Activated CD8-positive, alpha-beta memory T cell treated with anti-CD3 and anti-CD28 coated beads, Interleukin-2, amount 50 U/mL, for 48 hours (primary cell): ENCODE data around the gene MXD4.
"Not testable (repeated sequence)": the region's sequence is repeated elsewhere in the genome, so short reads cannot be mapped to it uniquely, and the experiment has no call there.

Experiments used
- DNase-seq: peaks from one replicate; pipeline ENCODE4 v3.0.0-alpha.2; 2020

Gene MXD4

GRCh38 chr4:2217726-2218125 lies 44.2 kb downstream of the MXD4 start:
- no peak for DNase-seq

- no peak for DNase-seq
These were observed 49.1 kb downstream of the MXD4 start for GRCh38 chr4:2212831-2213230.

- not testable (repeated sequence) for DNase-seq
These were observed 59.1 kb downstream of the MXD4 start for GRCh38 chr4:2202789-2203188.
